ENCODE results near the gene RAVER2.
"Not testable (repeated sequence)": the region's sequence is repeated elsewhere in the genome, so short reads cannot be mapped to it uniquely, and the experiment has no call there.

The RAVER2 gene

DNA sequence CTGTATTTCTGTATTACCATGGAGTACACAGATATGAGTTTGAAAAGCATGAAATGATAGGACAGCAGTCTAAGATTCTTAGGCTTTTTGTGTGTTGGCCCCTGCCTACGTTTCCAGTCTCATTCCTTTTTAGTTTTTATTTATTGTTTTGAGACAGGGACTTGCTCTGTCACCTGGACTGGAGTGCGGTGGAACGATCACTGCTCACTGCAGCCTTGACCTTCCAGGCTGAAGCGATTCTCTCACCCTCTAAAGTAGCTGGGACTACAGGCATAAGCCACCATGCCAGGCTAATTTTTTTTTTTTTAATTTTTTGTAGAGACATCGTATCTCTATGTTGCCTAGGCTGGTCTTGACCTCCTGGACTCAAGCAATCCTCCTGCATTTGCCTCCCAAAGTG lies 3.8 kb downstream of the RAVER2 start:
- no peak for DNase-seq (ENCODE audit: low spot score)

DNA sequence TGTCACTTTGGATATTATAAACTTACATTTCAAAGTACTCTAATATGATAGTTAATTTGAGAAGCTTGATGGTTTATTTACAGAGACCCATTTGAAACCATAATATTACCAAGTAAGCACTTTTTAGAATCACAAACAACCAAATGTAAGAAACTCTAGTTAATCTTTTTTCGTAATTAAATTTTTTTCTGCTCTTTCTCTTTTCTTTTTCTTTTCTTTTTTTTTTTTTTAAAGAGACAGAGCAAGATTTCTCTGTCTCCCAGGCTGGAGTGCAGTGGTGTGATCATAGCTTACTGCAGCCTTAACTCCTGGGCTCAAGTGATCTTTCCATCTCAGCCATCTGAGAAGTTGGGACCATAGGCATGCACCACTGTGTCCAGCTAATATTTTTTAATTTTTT lies 5.2 kb downstream of the RAVER2 start:
- DNase-seq (ENCODE audit: low spot score), result no peak

DNA sequence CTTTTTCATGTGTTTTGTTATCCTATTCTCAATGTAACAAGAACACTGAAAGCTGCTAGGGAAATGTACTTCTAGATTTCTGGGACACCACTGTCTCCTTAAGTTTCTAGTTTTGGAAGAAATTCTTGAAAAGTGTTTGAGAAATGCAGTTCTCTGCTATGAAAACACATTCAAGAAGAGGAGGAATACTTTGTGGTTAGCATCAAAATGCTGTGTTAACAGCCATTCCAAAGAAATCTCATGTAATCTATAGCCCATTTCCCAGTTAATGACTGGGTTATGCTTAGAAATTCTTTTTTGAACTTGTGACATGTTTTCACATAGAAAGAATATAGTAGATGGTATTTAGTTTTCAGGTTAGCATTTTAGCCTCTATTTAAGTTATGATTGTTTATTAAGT lies 6.0 kb downstream of the RAVER2 start:
- DNase-seq (ENCODE audit: low spot score), result no peak

DNA sequence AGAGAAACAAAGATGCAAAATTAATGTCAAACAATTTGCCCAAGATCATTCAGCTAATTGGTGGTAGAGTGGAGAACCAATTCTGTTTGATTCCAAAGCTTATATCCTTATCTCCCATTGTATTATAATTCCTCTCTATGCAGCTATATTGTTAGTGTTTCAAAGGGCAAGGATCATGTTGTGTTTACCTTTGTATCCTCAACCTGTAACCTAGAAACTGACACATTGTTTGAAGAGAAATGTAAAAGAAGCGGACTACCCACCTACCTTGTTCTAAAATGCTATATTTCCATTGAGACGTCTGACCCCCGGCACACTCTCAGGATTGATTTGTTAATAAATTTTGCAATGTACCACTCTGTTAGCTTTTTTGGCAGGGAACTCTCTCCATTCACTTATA lies 9.3 kb downstream of the RAVER2 start:
- DNase-seq (ENCODE audit: low spot score), result no peak

DNA sequence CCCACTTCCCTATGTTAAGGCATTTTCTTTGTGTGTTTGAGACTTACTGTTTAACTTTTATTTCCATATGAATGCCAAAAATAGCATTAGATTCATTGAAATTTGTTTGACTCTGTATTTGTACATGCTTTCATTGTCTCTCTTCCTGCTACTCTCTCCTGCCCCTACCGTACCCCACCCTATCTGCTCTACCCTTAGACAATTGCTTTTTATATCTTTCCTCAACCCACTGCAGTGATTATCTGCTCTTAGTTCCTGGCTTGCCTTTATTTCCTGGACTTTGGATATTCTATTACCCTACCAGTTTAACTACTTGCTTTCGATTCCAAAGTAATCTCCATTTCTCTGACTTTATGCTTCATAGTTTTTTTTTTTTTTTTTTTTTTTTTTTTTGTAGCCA lies 10.5 kb downstream of the RAVER2 start:
- DNase-seq (ENCODE audit: low spot score), result no peak

DNA sequence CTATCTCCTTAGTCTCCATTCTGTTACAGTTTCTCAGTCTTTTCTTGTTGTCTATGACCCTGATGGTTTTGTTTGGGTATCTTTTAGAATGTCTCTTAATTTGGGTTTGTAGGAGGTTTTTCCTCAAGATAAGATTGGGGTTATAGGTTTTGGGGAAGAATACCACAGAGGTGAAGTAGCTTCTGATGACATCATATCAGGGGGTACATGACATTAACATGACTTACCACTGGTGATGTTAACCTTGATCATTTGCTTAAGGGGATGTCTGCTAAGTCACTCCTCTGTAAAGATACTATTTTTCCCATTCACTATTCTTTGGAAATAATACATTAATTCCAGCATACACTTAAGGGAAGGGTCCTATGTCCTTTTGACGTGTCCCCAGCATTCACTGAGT lies 11.9 kb downstream of the RAVER2 start:
- DNase-seq (ENCODE audit: low spot score), result no peak

DNA sequence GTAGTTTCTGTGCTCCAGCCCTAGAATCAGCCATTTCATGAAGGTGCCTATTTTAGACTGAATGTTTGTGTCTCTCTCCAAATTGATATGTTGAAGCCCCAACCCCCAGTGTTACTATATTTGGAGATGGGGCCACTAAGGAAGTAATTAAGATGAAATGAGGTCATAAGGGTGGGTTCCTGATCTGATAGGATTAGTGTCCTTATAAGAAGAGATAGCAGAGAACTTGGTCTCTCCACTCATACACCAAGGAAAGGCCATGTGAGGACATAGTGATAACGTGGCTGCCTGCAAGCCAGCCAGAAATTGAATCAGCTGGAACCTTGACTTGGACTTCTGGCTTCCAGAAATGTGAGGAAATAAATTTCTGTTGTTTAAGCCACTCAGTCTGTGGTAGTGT lies 12.3 kb downstream of the RAVER2 start:
- no peak for DNase-seq (ENCODE audit: low spot score)

DNA sequence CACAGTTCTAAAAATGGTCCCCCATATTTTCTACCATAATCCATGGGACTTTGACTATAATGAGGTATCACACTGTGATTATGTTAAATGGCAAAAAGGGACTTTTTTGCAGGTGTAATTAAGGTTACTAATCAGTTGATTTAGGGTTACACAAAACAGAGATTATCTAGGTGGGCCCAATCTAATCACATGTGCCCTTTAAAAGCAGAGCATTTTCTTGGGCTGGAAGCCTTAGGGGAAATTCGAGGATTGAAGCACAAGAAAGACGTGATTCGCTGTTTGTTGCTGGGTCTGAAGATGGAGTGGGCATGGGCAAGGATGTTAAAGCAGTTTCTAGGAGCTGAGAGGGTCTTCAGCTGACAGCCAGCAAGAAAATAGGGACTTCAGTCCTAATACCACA lies 13.4 kb downstream of the RAVER2 start:
- no peak for DNase-seq (ENCODE audit: low spot score)

DNA sequence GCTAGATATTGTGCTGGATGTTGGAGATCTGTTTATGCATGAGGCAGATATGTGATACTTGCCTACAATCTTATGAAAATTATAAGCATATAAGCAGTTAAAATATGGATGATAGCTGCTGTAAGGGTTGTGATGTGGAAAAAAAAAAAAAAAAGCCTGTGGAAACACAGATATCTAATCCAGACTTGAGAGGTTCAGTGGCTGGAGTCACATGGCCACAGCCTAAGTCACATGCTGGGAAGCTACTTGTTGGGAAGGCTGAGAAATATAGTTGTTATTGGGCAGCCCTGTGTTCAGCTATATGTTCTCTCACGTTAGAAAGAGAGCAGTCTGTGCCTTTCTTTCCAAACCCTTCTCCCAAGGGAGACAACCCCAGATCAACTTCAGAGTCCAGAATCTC lies 15.1 kb downstream of the RAVER2 start:
- DNase-seq (ENCODE audit: low spot score), result no peak

DNA sequence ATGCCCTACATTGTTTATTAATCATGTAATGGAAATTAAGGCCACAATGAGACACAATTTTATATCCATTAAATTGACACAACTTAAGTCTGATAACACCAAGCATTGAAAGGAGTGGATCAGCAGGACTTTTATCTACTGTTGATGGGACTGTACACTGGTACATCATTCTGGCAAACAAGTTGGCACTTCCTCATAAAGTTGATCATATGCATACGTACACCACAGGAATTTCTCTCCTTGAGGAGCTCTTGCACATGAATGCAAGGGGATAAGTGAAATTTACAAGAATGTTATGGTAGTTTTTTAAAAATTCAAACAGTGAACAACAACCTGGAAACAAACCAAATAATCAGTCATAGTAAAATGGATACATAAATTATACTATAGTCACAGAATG lies 20.1 kb downstream of the RAVER2 start:
- DNase-seq (ENCODE audit: low spot score), result no peak

DNA sequence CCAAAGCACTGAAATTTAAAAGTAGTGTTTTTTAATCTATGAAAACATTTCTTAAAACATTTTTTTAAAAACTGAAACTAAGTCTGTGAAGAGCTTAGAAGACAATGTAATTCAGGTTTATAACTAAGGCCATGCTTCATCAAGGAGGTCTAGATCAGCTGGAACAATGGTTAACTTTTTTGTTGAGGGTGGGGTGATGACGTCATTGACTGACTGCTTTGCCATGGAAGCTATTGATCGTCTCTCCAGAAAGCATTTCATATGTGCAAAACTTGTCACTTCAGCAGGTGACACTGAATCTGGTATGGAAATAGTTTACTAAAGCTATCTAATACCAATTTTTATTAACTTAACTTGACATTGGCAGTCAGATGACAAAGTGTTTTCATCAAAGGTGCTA lies 21.0 kb downstream of the RAVER2 start:
- no peak for DNase-seq (ENCODE audit: low spot score)

DNA sequence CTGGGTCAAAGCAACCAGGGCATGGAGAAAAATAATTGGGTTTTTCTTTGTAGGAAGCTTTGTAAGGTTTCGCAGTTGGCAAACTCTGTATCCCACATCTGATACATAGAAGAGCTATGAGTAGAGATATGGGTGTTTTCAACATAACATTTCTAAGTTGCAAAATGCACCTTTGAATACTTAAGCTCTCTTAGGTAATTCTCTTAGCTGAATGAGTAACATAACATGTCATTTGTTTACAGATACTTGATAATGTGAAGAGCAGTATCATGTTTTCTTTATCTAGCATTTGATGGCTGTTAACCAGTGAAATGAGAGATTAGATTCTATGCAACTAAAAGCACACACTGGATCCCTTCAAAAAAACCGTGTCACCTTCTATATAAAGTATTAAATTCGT lies 21.6 kb downstream of the RAVER2 start:
- DNase-seq (ENCODE audit: low spot score), result no peak

DNA sequence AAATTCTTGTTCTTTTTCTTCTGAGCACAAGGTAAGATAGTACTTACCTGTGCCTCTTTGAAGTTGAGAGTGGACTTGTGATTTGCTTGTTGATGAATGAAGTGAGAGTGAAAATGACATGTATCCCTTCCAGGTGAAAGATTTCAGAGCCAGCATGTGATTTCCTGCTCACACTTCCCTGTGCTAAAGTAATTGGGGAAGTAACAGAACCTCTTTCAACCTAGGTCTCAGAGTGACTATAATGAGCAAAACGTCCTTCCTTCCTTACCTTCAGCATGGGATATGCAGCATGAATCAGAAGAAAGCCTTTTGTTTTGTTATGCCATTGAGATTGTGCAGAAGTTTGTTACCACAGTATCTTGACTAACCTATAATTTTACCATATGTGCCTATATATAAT lies 24.6 kb downstream of the RAVER2 start:
- no peak for DNase-seq (ENCODE audit: low spot score)

DNA sequence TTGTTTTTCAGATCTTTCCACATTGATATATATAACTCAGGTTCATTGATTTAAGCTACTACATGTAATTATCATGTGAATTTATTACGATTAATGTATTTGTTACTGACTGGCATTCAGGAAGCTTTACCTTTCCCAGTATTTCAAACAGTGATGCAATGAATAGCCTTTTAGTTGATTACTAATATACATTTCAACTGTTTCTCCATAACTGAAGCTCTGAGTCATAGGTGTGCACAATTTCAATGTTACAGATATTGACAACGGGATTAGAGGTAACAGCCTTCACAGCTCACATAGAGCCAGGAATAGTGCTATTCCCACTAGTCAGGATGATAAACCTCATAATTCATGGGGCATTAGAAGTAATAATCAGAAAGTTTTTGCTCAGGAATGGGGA lies 25.1 kb downstream of the RAVER2 start:
- no peak for DNase-seq (ENCODE audit: low spot score)

DNA sequence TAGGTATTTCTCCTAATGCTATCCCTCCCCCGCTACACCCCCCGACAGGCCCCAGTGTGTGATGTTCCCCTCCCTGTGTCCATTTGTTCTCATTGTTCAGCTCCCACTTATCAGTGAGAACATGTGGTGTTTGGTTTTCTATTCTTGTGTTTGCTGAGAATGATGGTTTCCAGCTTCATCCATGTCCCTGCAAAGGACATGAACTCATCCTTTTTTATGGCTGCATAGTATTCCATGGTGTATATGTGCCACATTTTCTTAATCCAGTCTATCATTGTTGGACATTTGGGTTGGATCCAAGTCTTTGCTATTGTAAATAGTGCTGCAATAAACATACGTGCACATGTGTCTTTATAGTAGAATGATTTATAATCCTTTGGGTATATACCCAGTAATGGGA lies 28.4 kb downstream of the RAVER2 start:
- DNase-seq (ENCODE audit: low spot score), result not testable (repeated sequence)

DNA sequence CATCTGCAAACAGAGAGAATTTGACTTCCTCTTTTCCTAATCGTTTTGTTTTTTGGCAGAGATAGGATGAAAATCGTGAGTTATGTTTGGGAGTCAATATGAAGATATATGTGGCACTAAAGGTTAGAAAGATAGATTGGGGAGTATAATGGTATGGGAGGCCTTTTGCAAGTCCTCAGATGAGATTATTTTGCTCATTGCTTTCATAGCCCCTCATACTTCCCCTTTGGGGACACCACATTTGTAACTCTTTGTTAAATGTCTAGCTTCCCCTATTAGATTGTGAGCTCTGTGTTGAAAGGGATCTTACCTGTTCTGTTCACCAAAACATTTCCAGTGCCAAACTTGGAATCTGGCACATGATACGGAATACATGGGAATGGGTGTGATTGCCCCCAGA lies 30.2 kb downstream of the RAVER2 start:
- DNase-seq (ENCODE audit: low spot score), result no peak

DNA sequence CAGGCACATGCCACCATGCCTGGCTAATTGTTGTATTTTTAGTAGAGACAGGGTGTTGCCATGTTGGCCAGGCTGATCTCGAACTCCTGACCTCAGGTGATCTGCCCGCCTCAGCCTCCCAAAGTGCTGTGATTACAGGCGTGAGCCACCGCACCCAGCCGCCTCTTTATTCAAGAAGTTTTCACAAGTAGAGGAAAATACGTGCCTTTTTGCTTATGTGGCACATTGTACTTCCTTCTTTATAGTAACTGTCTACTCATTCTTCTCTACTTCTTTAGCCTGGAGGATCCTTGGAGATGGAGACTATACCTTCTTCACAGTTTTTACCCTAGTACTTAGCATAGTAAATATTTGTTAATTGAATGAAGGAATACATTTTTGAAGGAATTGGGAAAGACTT lies 37.2 kb downstream of the RAVER2 start:
- not testable (repeated sequence) for DNase-seq (ENCODE audit: low spot score)

DNA sequence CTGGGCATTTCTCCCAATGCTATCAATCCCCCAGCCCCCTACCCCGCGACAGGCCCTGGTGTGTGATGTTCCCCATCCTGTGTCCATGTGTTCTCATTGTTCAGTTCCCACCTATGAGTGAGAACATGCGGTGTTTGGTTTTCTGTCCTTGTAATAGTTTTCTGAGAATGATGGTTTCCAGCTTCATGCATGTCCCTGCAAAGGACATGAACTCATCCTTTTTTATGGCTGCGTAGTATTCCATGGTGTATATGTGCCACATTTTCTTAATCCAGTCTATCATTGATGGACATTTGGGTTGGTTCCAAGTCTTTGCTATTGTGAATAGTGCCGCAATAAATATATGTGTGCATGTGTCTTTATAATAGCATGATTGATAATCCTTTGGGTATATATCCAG lies 38.0 kb downstream of the RAVER2 start:
- DNase-seq (ENCODE audit: low spot score), result not testable (repeated sequence)

DNA sequence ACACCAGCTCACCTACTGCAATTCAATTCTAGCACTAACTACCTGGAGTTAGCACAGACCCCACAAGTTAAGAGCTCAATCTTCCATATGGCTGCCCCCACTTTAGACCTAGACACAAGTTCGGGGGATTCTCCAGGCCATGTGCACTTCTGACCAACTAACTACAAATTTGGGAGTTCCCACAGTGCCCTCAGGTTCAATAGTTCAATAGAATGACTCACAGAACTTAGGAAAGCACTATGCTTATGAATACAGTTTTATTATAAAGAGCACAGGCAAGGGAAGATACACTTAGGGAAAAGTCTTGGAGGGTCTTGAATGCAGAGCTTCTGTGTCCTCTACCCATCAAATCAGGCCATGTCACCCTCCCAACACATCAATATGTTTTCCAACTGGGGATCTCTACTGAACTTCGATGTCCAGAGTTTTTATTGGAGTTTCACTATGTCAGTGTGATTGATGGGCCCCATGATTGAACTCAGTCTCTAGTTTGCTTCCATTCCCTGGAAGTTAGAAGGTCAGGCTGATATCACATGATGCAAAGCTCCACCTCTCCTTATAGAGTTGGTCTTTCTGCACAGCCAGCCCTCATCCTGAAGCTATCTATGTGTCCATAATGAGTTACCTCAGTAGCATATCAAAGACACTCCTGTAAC lies 46.1 kb downstream of the RAVER2 start:
- no peak for DNase-seq (ENCODE audit: low spot score)

DNA sequence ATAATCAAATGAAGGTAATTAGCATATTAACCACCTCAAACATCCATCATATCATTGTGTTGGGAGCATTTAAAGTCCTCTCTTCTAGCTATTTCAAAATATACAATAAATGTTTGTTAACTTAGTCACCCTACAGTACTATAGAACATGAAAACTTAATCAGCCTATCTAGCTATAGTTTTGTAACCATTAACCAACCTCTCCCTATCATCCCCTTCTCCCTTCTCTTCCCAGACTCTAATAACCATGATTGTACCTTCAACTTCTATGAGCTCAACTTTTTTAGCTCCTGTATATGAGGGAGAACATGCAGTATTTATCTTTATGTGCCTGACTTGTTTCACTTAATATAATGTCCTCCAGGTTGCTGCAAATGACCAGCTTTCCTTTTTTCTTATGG lies 54.0 kb downstream of the RAVER2 start:
- DNase-seq (ENCODE audit: low spot score), result no peak

DNA sequence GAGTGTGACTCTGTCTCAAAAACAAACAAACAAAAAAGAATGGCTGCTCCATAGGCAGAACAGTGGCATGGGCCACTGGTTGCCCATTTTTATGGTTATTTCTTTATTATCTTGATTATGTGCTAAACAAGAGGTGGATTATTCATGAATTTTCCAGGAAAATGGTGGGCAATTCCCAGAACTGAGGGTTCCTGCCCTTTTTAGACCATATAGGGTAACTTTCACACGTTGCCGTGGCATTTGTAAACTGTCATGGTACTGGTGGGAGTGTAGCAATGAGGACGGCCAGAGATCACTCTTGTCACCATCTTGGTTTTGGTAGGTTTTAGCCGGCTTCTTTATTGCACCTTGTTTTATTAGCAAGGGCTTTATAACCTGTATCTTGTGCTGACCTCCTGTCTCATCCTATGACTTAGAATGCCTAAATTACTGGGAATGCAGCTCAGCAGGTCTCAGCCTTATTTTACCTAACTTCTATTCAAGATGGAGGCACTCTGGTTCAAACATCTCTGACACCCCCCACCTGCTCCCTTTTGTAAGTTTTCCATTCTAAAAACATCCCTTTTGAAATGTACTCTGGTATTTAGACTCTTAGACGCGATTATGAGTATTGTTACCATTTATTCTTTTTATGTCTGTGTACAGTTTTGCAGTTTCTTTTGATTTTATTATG lies 57.1 kb downstream of the RAVER2 start:
- no peak for DNase-seq (ENCODE audit: low spot score)

DNA sequence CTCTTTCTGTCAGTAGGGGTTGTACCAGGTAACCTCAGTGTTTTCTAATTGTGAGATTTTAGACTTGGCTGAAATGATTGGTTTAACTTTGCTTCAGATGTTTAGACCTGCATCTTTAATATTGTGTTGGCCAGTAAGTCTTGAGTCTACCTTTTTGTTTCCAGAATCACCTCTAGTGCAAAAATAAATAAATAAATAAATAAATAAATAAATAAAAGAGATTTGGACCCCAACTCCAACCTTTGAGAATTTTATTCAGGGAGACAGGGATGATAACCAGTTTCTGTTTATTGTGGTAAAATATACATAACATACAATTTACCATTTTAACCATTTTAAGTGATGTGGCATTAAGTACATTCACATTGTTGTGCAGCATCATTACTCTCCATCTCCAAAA lies 64.4 kb downstream of the RAVER2 start:
- no peak for DNase-seq (ENCODE audit: low spot score)

DNA sequence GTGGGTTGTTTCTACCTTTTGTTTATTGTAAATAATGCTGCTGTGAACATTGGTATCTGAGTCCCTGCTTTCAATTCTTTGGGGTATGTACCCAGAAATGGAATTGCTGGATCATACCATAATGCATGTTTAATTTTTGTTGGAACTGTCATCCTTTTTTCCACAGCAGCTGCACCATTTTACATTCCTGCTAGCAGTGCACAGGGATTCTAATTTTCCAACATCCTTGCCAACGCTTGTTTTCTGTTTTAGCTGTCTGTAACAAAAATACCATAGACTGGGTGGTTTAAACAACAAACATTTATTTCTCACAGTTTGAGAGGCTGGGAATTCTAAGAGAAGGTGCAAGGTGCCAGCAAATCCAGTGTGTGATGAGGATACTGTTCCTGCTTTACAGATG lies 65.1 kb downstream of the RAVER2 start:
- no peak for DNase-seq (ENCODE audit: low spot score)

DNA sequence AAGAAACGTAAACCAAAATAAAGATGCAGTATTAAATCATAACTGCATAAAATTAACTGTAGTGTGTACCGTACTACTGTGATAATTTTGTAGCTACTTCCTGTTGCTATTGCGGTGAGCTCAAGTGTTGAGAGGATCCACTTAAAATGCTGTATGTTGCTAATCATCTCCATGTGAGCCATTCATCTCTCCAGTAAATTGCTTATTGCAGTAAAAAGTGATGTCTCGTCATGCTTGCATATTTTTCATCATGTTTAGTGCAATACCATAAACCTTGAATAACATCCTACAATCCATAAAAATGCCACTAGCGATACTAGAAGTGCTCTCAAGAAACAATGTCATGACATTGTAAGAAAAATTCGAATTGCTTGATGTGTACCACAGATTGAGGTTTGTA lies 66.3 kb downstream of the RAVER2 start:
- DNase-seq (ENCODE audit: low spot score), result no peak

All from CD4-positive, alpha-beta T cell treated with Interleukin-2 at 100 ng/mL for 4 hours (primary cell).